ENCODE results near the gene FBXL7. TPM values are rescaled to one million over a fixed set of nuclear protein-coding genes. Genes with fewer than 3 reads are reported as not detected.

The FBXL7 gene
- total RNA-seq, 6 experiments from 2014 or later = 12.7 to 19.2 (median 16.8) TPM

- no peak for DNase-seq
- peaks cover 1% of the 10 kb centered on the region for H3K27me3 Mint-ChIP-seq (ENCODE audit: insufficient read depth)
- H3K36me3 Mint-ChIP-seq (ENCODE audit: low read depth) = no peaks in the 10 kb centered on the region
- TF ChIP-seq CTCF (IDR thresholded peaks at IDR 0.05) = no peak
- H3K4me1 Mint-ChIP-seq (ENCODE audit: low read depth) = no peaks in the 10 kb centered on the region
- H3K4me3 Mint-ChIP-seq = no peak overlapping the region
- no peaks in the 10 kb centered on the region for H3K9me3 Mint-ChIP-seq
- H3K27ac Mint-ChIP-seq = no peak overlapping the region
Observed at GRCh38 chr5:15459200-15459599, 40.8 kb upstream of the FBXL7 start.

GRCh38 chr5:15463231-15463980 is 36.6 kb upstream of the FBXL7 start:
- no peaks in the 10 kb centered on the region for H3K4me1 Mint-ChIP-seq (ENCODE audit: low read depth)
- DNase-seq = peak; percentile 15
- peaks cover 1% of the 10 kb centered on the region for H3K27me3 Mint-ChIP-seq (ENCODE audit: insufficient read depth)
- peak; percentile 68 for TF ChIP-seq CTCF (IDR thresholded peaks at IDR 0.05)
- H3K27ac Mint-ChIP-seq = no peak overlapping the region
- no peaks in the 10 kb centered on the region for H3K9me3 Mint-ChIP-seq
- no peaks in the 10 kb centered on the region for H3K36me3 Mint-ChIP-seq (ENCODE audit: low read depth)
- H3K4me3 Mint-ChIP-seq = no peak overlapping the region

- Mint-ChIP-seq H3K4me1 (ENCODE audit: low read depth) (no peaks in the 10 kb centered on the region), H3K4me3 (no peak overlapping the region), H3K9me3 (no peaks in the 10 kb centered on the region), H3K36me3 (ENCODE audit: low read depth) (no peaks in the 10 kb centered on the region), H3K27ac (no peak overlapping the region), H3K27me3 (ENCODE audit: insufficient read depth) (peaks cover 19% of the 10 kb centered on the region)
- no peak for DNase-seq
- peak; percentile 65 for TF ChIP-seq CTCF (IDR thresholded peaks at IDR 0.05)
Observed at GRCh38 chr5:15472116-15472515, 27.9 kb upstream of the FBXL7 start.

GRCh38 chr5:15474143-15474719 is 25.7 kb upstream of the FBXL7 start:
- H3K4me1 Mint-ChIP-seq (ENCODE audit: low read depth) = no peaks in the 10 kb centered on the region
- TF ChIP-seq CTCF (IDR thresholded peaks at IDR 0.05) = no peak
- H3K27ac Mint-ChIP-seq = no peak overlapping the region
- H3K27me3 Mint-ChIP-seq (ENCODE audit: insufficient read depth) = peaks cover 25% of the 10 kb centered on the region
- no peaks in the 10 kb centered on the region for H3K9me3 Mint-ChIP-seq
- no peaks in the 10 kb centered on the region for H3K36me3 Mint-ChIP-seq (ENCODE audit: low read depth)
- DNase-seq = no peak
- H3K4me3 Mint-ChIP-seq = no peak overlapping the region

GRCh38 chr5:15475367-15475766 is 24.6 kb upstream of the FBXL7 start:
- no peak for TF ChIP-seq CTCF (IDR thresholded peaks at IDR 0.05)
- peaks cover 16% of the 10 kb centered on the region for H3K27me3 Mint-ChIP-seq (ENCODE audit: insufficient read depth)
- DNase-seq = no peak
- H3K4me3 Mint-ChIP-seq = no peak overlapping the region
- H3K36me3 Mint-ChIP-seq (ENCODE audit: low read depth) = no peaks in the 10 kb centered on the region
- no peaks in the 10 kb centered on the region for H3K4me1 Mint-ChIP-seq (ENCODE audit: low read depth)
- no peaks in the 10 kb centered on the region for H3K9me3 Mint-ChIP-seq
- H3K27ac Mint-ChIP-seq = no peak overlapping the region
